Measurements from ENCODE around the gene KRT7. TPM values are rescaled to one million over a fixed set of nuclear protein-coding genes. Genes with fewer than 3 reads are reported as not detected.

The KRT7 gene
- total RNA-seq, 1 experiment from 2014 or later = not detected

GRCh38 chr12:52258335-52258901 lies 25.4 kb downstream of the KRT7 start:
- in situ Hi-C loops (cut with HindIII; ENCODE audit: low pct_unique_long_range_greater_than_20kb, low sequenced_read_pairs) = no loop called here
- no peak for DNase-seq (ENCODE audit: low read depth, low spot score)

- no peak for DNase-seq (ENCODE audit: low read depth, low spot score)
- in situ Hi-C loops (cut with HindIII; ENCODE audit: low pct_unique_long_range_greater_than_20kb, low sequenced_read_pairs) = no loop called here
Measured at GRCh38 chr12:52259657-52260243, 26.7 kb downstream of the KRT7 start.

GRCh38 chr12:52260361-52261207 lies 27.5 kb downstream of the KRT7 start:
- in situ Hi-C loops (cut with HindIII; ENCODE audit: low pct_unique_long_range_greater_than_20kb, low sequenced_read_pairs) = no loop called here
- no peak for DNase-seq (ENCODE audit: low read depth, low spot score)

GRCh38 chr12:52261208-52261484 lies 28.1 kb downstream of the KRT7 start:
- in situ Hi-C loops (cut with HindIII; ENCODE audit: low pct_unique_long_range_greater_than_20kb, low sequenced_read_pairs) = no loop called here
- DNase-seq (ENCODE audit: low read depth, low spot score) = no peak

- in situ Hi-C loops (cut with HindIII; ENCODE audit: low pct_unique_long_range_greater_than_20kb, low sequenced_read_pairs) = no loop called here
- no peak for DNase-seq (ENCODE audit: low read depth, low spot score)
Measured at GRCh38 chr12:52262286-52262685, 29.2 kb downstream of the KRT7 start.

- no peak for DNase-seq (ENCODE audit: low read depth, low spot score)
- in situ Hi-C loops (cut with HindIII; ENCODE audit: low pct_unique_long_range_greater_than_20kb, low sequenced_read_pairs) = no loop called here
Measured at GRCh38 chr12:52263761-52264434, 30.9 kb downstream of the KRT7 start.

- in situ Hi-C loops (cut with HindIII; ENCODE audit: low pct_unique_long_range_greater_than_20kb, low sequenced_read_pairs) = no loop called here
- no peak for DNase-seq (ENCODE audit: low read depth, low spot score)
Measured at GRCh38 chr12:52264435-52264825, 31.4 kb downstream of the KRT7 start.

GRCh38 chr12:52266514-52266913 lies 33.5 kb downstream of the KRT7 start:
- in situ Hi-C loops (cut with HindIII; ENCODE audit: low pct_unique_long_range_greater_than_20kb, low sequenced_read_pairs) = no loop called here
- no peak for DNase-seq (ENCODE audit: low read depth, low spot score)

- no peak for DNase-seq (ENCODE audit: low read depth, low spot score)
- in situ Hi-C loops (cut with HindIII; ENCODE audit: low pct_unique_long_range_greater_than_20kb, low sequenced_read_pairs) = no loop called here
Measured at GRCh38 chr12:52267266-52267665, 34.2 kb downstream of the KRT7 start.

- in situ Hi-C loops (cut with HindIII; ENCODE audit: low pct_unique_long_range_greater_than_20kb, low sequenced_read_pairs) = no loop called here
- peak; percentile 20 for DNase-seq (ENCODE audit: low read depth, low spot score)
Measured at GRCh38 chr12:52267699-52268098, 34.7 kb downstream of the KRT7 start.

GRCh38 chr12:52268212-52268611 lies 35.2 kb downstream of the KRT7 start:
- peak; percentile 13 for DNase-seq (ENCODE audit: low read depth, low spot score)
- in situ Hi-C loops (cut with HindIII; ENCODE audit: low pct_unique_long_range_greater_than_20kb, low sequenced_read_pairs) = no loop called here

- in situ Hi-C loops (cut with HindIII; ENCODE audit: low pct_unique_long_range_greater_than_20kb, low sequenced_read_pairs) = no loop called here
- no peak for DNase-seq (ENCODE audit: low read depth, low spot score)
Measured at GRCh38 chr12:52270541-52271070, 37.6 kb downstream of the KRT7 start.

GRCh38 chr12:52271158-52271557 lies 38.1 kb downstream of the KRT7 start:
- in situ Hi-C loops (cut with HindIII; ENCODE audit: low pct_unique_long_range_greater_than_20kb, low sequenced_read_pairs) = no loop called here
- DNase-seq (ENCODE audit: low read depth, low spot score) = no peak

GRCh38 chr12:52274521-52275120 lies 41.6 kb downstream of the KRT7 start, which contains the start of gene KRT86:
Gene KRT86 (plus strand): TSS chr12:52274645. CDS start chr12:52301917, 27,272 bp downstream.
- in situ Hi-C loops (cut with HindIII; ENCODE audit: low pct_unique_long_range_greater_than_20kb, low sequenced_read_pairs) = no loop called here
- DNase-seq (ENCODE audit: low read depth, low spot score) = no peak

GRCh38 chr12:52275686-52276085 lies 42.6 kb downstream of the KRT7 start:
- in situ Hi-C loops (cut with HindIII; ENCODE audit: low pct_unique_long_range_greater_than_20kb, low sequenced_read_pairs) = no loop called here
- DNase-seq (ENCODE audit: low read depth, low spot score) = no peak

- in situ Hi-C loops (cut with HindIII; ENCODE audit: low pct_unique_long_range_greater_than_20kb, low sequenced_read_pairs) = no loop called here
- no peak for DNase-seq (ENCODE audit: low read depth, low spot score)
Measured at GRCh38 chr12:52277486-52278245, 44.6 kb downstream of the KRT7 start.
